GM21737 (cell line): ENCODE results near the gene GUCA2A.
"Not testable (repeated sequence)": the region's sequence is repeated elsewhere in the genome, so short reads cannot be mapped to it uniquely, and the experiment has no call there.

Source experiments
- ATAC-seq: cut with Tn5 transposase; IDR thresholded peaks from one replicate; pipeline ENCODE4 v1.9.1; 2021; ENCODE audit warnings: mild to moderate bottlenecking, moderate library complexity; ENCODE audit not compliant: unreplicated experiment

Gene GUCA2A

GRCh38 chr1:42164551-42165420 lies at the start of gene GUCA2A:
Gene GUCA2A (minus strand): TSS chr1:42164745. CDS start chr1:42164712, 33 bp downstream.
- ATAC-seq = no peak

GRCh38 chr1:42211224-42211623 lies 46.7 kb upstream of the GUCA2A start:
- ATAC-seq = no peak

GRCh38 chr1:42210421-42211133 lies 46.0 kb upstream of the GUCA2A start:
- ATAC-seq = no peak

GRCh38 chr1:42209526-42210251 lies 45.1 kb upstream of the GUCA2A start:
- ATAC-seq = no peak

GRCh38 chr1:42206930-42207329 lies 42.4 kb upstream of the GUCA2A start:
- not testable (repeated sequence) for ATAC-seq

- no peak for ATAC-seq
Observed at GRCh38 chr1:42206164-42206563, 41.6 kb upstream of the GUCA2A start.

GRCh38 chr1:42201986-42202385 lies 37.4 kb upstream of the GUCA2A start:
- no peak for ATAC-seq

GRCh38 chr1:42198251-42198650 lies 33.7 kb upstream of the GUCA2A start:
- no peak for ATAC-seq

GRCh38 chr1:42195841-42196240 lies 31.3 kb upstream of the GUCA2A start:
- ATAC-seq = no peak

GRCh38 chr1:42192106-42192505 lies 27.6 kb upstream of the GUCA2A start:
- ATAC-seq = no peak

- ATAC-seq = no peak
Observed at GRCh38 chr1:42191319-42191718, 26.8 kb upstream of the GUCA2A start.

GRCh38 chr1:42189931-42190853 lies 25.6 kb upstream of the GUCA2A start:
- ATAC-seq = no peak

GRCh38 chr1:42186152-42186551 lies 21.6 kb upstream of the GUCA2A start:
- no peak for ATAC-seq

- no peak for ATAC-seq
Observed at GRCh38 chr1:42184616-42185015, 20.1 kb upstream of the GUCA2A start.

- no peak for ATAC-seq
Observed at GRCh38 chr1:42183957-42184268, 19.4 kb upstream of the GUCA2A start.

- no peak for ATAC-seq
Observed at GRCh38 chr1:42183210-42183956, 18.8 kb upstream of the GUCA2A start.

- ATAC-seq = no peak
Observed at GRCh38 chr1:42181687-42182086, 17.1 kb upstream of the GUCA2A start.

GRCh38 chr1:42179900-42180329 lies 15.4 kb upstream of the GUCA2A start:
- ATAC-seq = no peak

- no peak for ATAC-seq
Observed at GRCh38 chr1:42179275-42179674, 14.7 kb upstream of the GUCA2A start.

- ATAC-seq = no peak
Observed at GRCh38 chr1:42178249-42178648, 13.7 kb upstream of the GUCA2A start.
